Loucy (cell line): ENCODE results near the gene SLC31A1.

Experiments used
- CTCF ChIP-seq: fragments of 200-600 bp; sonication (generic); conservative IDR thresholded peaks from 2 replicates; pipeline ENCODE4 v1.5.1; 2014; ENCODE audit warnings: mild to moderate bottlenecking, antibody characterized with exemption, low read length
- EZH2phosphoT487 ChIP-seq: fragments of 200-600 bp; IDR thresholded peaks from 2 replicates; pipeline ENCODE4 v1.6.1; 2018; ENCODE audit warnings: antibody characterized with exemption, mild to moderate bottlenecking, moderate library complexity, borderline replicate concordance

- TF ChIP-seq CTCF (no peak), EZH2phosphoT487 (no peak)
Observed at GRCh38 chr9:113269355-113269754, 48.0 kb downstream of the SLC31A1 start.
